H7 (cell line): ENCODE data around the gene WNT5A. TPM values are rescaled to one million over a fixed set of nuclear protein-coding genes. Genes with fewer than 3 reads are reported as not detected.

ENCODE experiments used
- DNase-seq: peaks from one replicate; pipeline ENCODE4 v3.0.0; 2012
- H3K27me3 ChIP-seq: 2 replicates; pipeline ENCODE4 v1.6.0; 2011; ENCODE audit warnings: mild to moderate bottlenecking, low read length; ENCODE audit not compliant: control insufficient read depth, insufficient read depth
- H3K36me3 ChIP-seq: replicated peaks from 2 replicates; pipeline ENCODE4 v1.5.1; 2011; ENCODE audit warnings: low read length; ENCODE audit not compliant: control insufficient read depth, insufficient read depth
- H3K4me3 ChIP-seq: 2 replicates; pipeline ENCODE4 v1.5.1; 2011; ENCODE audit warnings: low read depth, mild to moderate bottlenecking, control low read depth, low read length, moderate library complexity; ENCODE audit not compliant: insufficient read depth
- total RNA-seq: library from RNA; depleted of rRNA; stranded (reverse); fragments of >200 nt; shearing (Covaris generic); gene quantifications from 2 replicates; pipeline ENCODE4 v1.2.3, GENCODE V29; 2014

Gene WNT5A
- total RNA-seq, 1 experiment from 2014 or later = 11.5 TPM

- DNase-seq = no peak
- no peaks in the 10 kb centered on the region for H3K36me3 ChIP-seq
- H3K4me3 ChIP-seq = no peak overlapping the region
- no peaks in the 10 kb centered on the region for H3K27me3 ChIP-seq
Observed at GRCh38 chr3:55458181-55458790, 28.8 kb downstream of the WNT5A start.

- Histone ChIP-seq H3K27me3 (no peaks in the 10 kb centered on the region), H3K36me3 (no peaks in the 10 kb centered on the region), H3K4me3 (no peak overlapping the region)
- DNase-seq = no peak
Observed at GRCh38 chr3:55455915-55456314, 31.2 kb downstream of the WNT5A start.

GRCh38 chr3:55454611-55455010, 32.5 kb downstream of the WNT5A start:
- H3K27me3 ChIP-seq = no peaks in the 10 kb centered on the region
- no peak for DNase-seq
- H3K36me3 ChIP-seq = no peaks in the 10 kb centered on the region
- no peak overlapping the region for H3K4me3 ChIP-seq

DNA sequence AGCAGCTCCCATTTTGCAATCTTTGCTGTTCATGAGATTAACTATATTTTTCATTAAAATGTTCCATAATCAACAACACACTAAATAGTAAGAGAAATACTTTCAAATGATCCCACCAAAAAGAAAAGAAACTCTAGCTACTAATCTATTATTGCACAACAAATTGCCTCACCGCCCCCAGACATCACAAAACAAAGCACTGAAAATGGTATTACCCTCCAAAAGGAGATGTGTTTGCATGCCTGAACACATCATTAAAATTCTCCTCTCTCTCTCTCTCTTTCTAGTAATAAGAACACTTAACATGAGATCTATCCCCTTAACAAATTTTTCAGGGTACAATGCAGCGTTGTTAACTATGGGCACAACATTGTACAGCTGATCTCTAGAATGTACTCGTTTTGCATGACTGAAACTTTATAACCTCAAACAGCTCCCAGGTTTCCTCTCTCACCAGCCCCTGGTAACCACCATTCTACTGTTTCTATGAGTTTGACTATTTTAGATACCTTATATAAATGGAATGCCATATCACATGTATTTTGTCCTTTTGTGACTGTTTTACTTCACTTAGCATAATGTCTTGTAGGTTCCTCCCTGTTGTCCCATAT, 33.1 kb downstream of the WNT5A start:
- no peaks in the 10 kb centered on the region for H3K27me3 ChIP-seq
- DNase-seq = no peak
- no peaks in the 10 kb centered on the region for H3K36me3 ChIP-seq
- H3K4me3 ChIP-seq = no peak overlapping the region

DNA sequence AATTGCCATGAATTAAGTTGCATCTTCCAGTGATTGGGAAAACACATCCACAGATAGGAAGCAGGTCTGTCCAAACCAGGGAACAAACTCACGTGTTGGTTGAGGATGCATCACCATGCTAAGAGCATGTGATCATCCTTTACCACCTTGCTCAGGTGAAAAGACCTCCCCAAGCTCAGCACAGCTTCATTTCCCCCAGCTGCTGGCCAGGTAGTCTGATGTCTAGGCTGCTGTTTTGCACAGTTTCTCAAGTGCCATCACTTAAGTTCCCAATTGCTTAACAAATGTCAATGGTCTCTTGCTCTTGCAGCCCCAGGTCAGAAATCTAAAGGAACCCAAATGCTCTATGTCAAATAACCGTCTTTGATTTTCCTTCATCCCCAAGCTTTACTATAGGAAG, 34.2 kb downstream of the WNT5A start:
- no peak for DNase-seq
- Histone ChIP-seq H3K4me3 (no peak overlapping the region), H3K27me3 (no peaks in the 10 kb centered on the region), H3K36me3 (no peaks in the 10 kb centered on the region)

DNA sequence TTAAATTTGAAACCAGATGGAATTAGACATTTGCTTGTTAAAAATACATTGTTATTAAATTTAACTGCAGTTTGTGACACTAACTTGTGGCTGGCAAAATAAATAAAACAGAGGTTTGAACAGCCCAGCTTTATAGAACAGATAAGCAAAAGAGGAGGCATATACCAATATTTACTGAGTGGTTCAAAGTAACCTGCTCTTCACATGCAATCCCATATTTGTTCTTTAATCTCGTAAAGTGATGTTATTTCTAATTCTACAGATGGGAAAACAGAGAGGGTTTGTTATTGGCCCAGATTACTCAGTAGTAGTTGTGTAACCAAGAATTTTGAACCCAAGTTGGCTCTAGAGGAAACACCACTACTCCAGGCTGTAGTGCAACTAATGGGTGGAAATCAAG, 37.6 kb downstream of the WNT5A start:
- Histone ChIP-seq H3K36me3 (no peaks in the 10 kb centered on the region), H3K4me3 (no peak overlapping the region), H3K27me3 (no peaks in the 10 kb centered on the region)
- no peak for DNase-seq

DNA sequence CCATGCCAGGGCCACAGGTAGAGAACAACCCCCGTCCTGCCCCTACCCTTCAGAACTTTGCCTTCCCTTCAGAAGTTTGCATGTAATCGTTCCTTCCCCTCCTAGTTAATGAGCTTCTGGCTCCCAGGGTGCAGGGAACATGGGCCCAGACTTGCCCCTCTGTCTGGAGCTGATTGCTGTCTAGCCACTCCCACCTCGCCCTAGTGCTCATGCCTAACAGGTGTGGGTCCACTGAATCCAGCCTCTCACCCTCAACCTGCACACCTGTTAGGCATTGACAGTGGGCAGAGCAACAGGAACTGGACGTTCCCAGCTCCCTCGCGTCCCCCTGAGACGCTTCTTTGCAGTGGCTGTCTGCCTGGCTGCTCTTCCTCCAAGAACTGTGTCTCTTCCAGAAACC, 40.3 kb downstream of the WNT5A start:
- Histone ChIP-seq H3K27me3 (no peaks in the 10 kb centered on the region), H3K4me3 (no peak overlapping the region), H3K36me3 (no peaks in the 10 kb centered on the region)
- no peak for DNase-seq

- Histone ChIP-seq H3K4me3 (no peak overlapping the region), H3K36me3 (no peaks in the 10 kb centered on the region), H3K27me3 (no peaks in the 10 kb centered on the region)
- DNase-seq = no peak
Observed at GRCh38 chr3:55445551-55445950, 41.6 kb downstream of the WNT5A start.

GRCh38 chr3:55443346-55443745, 43.8 kb downstream of the WNT5A start:
- Histone ChIP-seq H3K4me3 (no peak overlapping the region), H3K27me3 (no peaks in the 10 kb centered on the region), H3K36me3 (no peaks in the 10 kb centered on the region)
- DNase-seq = no peak

- no peaks in the 10 kb centered on the region for H3K27me3 ChIP-seq
- no peak for DNase-seq
- H3K36me3 ChIP-seq = no peaks in the 10 kb centered on the region
- H3K4me3 ChIP-seq = no peak overlapping the region
Observed at GRCh38 chr3:55442861-55443260, 44.2 kb downstream of the WNT5A start.

- H3K27me3 ChIP-seq = no peaks in the 10 kb centered on the region
- no peak overlapping the region for H3K4me3 ChIP-seq
- H3K36me3 ChIP-seq = no peaks in the 10 kb centered on the region
- no peak for DNase-seq
Observed at GRCh38 chr3:55441499-55441898, 45.6 kb downstream of the WNT5A start.

DNA sequence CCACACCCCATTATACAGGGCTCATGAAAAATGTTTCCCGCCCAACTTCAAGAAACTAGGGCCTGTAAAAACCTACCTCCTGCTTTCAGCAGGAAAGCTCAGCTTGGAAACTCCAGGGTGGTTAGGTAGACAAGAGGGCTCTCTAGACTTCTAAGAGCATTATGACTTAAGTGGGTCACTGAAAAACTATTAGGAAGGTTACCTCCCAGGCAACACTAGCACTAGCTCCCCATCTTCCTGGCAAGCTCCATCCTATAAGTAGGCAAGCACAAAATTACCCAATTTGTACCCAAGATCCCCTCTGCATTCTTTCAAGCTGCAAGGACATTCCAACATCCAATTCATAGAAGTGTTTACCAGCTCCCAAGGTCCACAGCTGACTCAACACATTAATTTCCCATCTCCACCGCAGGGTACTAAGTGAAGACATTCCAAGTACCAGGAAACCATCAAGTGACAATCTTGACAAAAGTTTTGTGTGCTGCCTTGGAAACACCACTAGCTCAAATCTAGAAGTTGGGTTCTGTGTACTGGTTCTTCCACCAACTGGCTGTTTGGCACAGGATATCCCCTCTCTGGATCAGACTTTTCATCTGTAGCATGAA, 46.9 kb downstream of the WNT5A start:
- Histone ChIP-seq H3K4me3 (no peak overlapping the region), H3K27me3 (no peaks in the 10 kb centered on the region), H3K36me3 (no peaks in the 10 kb centered on the region)
- no peak for DNase-seq

GRCh38 chr3:55439657-55440056, 47.4 kb downstream of the WNT5A start:
- Histone ChIP-seq H3K4me3 (no peak overlapping the region), H3K36me3 (no peaks in the 10 kb centered on the region), H3K27me3 (no peaks in the 10 kb centered on the region)
- DNase-seq = no peak

GRCh38 chr3:55436644-55437043, 50.5 kb downstream of the WNT5A start:
- no peaks in the 10 kb centered on the region for H3K27me3 ChIP-seq
- H3K4me3 ChIP-seq = no peak overlapping the region
- DNase-seq = no peak
- no peaks in the 10 kb centered on the region for H3K36me3 ChIP-seq

DNA sequence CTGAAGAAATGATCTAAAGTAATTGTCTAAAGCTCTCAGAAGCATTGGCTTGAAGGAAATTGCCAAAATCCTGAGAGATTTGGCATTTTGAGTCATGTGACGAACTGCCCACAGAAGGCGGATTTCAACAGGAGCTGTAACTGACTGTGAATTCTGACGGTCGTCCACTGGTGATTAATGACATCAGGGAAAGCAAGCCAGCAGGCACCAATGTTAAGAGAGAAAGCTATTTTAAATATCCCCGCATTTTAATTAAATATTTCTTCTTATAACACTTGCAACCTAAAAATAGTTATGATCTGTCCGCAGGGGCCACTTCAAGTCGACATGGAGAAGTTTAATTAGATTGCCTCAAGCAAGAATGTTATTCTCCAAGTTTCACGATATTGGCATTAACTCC, 51.6 kb downstream of the WNT5A start:
- Histone ChIP-seq H3K27me3 (no peaks in the 10 kb centered on the region), H3K36me3 (no peaks in the 10 kb centered on the region), H3K4me3 (no peak overlapping the region)
- no peak for DNase-seq
